HepG2 (cell line): ENCODE measurements around the gene CALD1. TPM values are rescaled to one million over a fixed set of nuclear protein-coding genes. Genes with fewer than 3 reads are reported as not detected.

Experiments
- ATAC-seq: fragments of 200-7000 bp; cut with Tn5 transposase; 3 replicates; pipeline ENCODE4 v1.9.1; 2020; ENCODE audit warnings: mild to moderate bottlenecking, moderate library complexity
- BruUV-seq: library from RNA; stranded (reverse); fragments of 400-500 nt; replicated peaks from 2 replicates; lab custom pipeline; 2021; lab: Mats Ljungman, UMichigan
- CTCF ChIA-PET: fragments of 300-600 bp; formaldehyde crosslinking; extraction: SDS; loops from one replicate; lab custom pipeline; 2021; ENCODE audit warnings: low total read pairs, inconsistent platforms, low intra/inter-chr PET ratio; lab: Yijun Ruan, JAX
- POLR2A ChIA-PET: fragments of 350-600 bp; sonication (Branson Sonifier 250); formaldehyde crosslinking; loops from one replicate; lab custom pipeline; 2020; ENCODE audit warnings: antibody characterized with exemption, inconsistent platforms; lab: Yijun Ruan, JAX
- DNase-seq: peaks from one replicate; pipeline ENCODE4 v3.0.0-alpha.2; 2015; ENCODE audit warnings: low spot score
- FAIRE-seq: peaks from 3 replicates; lab custom pipeline; 2011; peaks lifted over from hg19 to GRCh38; lab: Jason Lieb, UNC
- H2AFZ ChIP-seq: one replicate; pipeline ENCODE4 v1.6.1; 2011; ENCODE audit warnings: low read length, inconsistent platforms
- H3K27ac ChIP-seq: fragments of 300-600 bp; 3 replicates; pipeline ENCODE4 v1.8.0; 2011; ENCODE audit warnings: mixed run types, mild to moderate bottlenecking, mixed read lengths, low read length, inconsistent platforms; ENCODE audit not compliant: insufficient read depth; ENCODE audit errors: extremely low read length
- H3K27me3 ChIP-seq, 2 experiments: fragments of 200-600 bp in 1 of 2; 2 replicates in 1 of 2; 3 replicates in 1 of 2; pipeline versions ENCODE4 v1.6.0 to v1.8.0; 2011; ENCODE audit warnings: low read length in 2 of 2, mild to moderate bottlenecking in 2 of 2, moderate library complexity in 2 of 2, inconsistent platforms in 1 of 2; ENCODE audit not compliant: insufficient read depth in 2 of 2, control insufficient read depth in 1 of 2
- H3K36me3 ChIP-seq, 2 experiments: fragments of 200-600 bp in 1 of 2; replicated peaks in 1 of 2; 2 replicates in 1 of 2; 3 replicates in 1 of 2; pipeline versions ENCODE4 v1.5.1 to v1.8.0; 2011; ENCODE audit warnings: low read length in 2 of 2, inconsistent platforms in 1 of 2; ENCODE audit not compliant: insufficient read depth in 2 of 2, control insufficient read depth in 1 of 2
- H3K4me1 ChIP-seq: 2 replicates; pipeline ENCODE4 v1.5.1; 2012; ENCODE audit warnings: low read length, inconsistent platforms; ENCODE audit not compliant: insufficient read depth
- H3K4me2 ChIP-seq: 2 replicates; pipeline ENCODE4 v1.6.0; 2011; ENCODE audit warnings: low read depth, low read length, inconsistent platforms
- H3K4me3 ChIP-seq, 3 experiments: fragments of 200-600 bp in 1 of 3; sonication (generic), shearing (Covaris generic) in 1 of 3; replicated peaks in 1 of 3; 2 replicates each; pipeline ENCODE4 v1.5.1; 2011 to 2016; ENCODE audit warnings: low read length in 3 of 3, inconsistent platforms in 2 of 3, low read depth in 2 of 3, mild to moderate bottlenecking in 2 of 3, control low read depth in 1 of 3, mixed read lengths in 1 of 3; ENCODE audit not compliant: insufficient read depth in 1 of 3
- H3K79me2 ChIP-seq: one replicate; pipeline ENCODE4 v1.6.1; 2011; ENCODE audit warnings: low read length, inconsistent platforms; ENCODE audit not compliant: insufficient read depth
- H3K9ac ChIP-seq: 2 replicates; pipeline ENCODE4 v1.6.0; 2011; ENCODE audit warnings: mild to moderate bottlenecking, low read depth, low read length, inconsistent platforms; ENCODE audit not compliant: insufficient read depth
- H3K9me3 ChIP-seq: 2 replicates; pipeline ENCODE4 v1.5.1; 2012; ENCODE audit warnings: mild to moderate bottlenecking, low read length
- H4K20me1 ChIP-seq: 2 replicates; pipeline ENCODE4 v1.6.0; 2011; ENCODE audit warnings: inconsistent platforms, mild to moderate bottlenecking, low read length, moderate library complexity; ENCODE audit not compliant: insufficient read depth
- ARNT2 ChIP-seq: sonication (generic); formaldehyde crosslinking; IDR thresholded peaks from 2 replicates; pipeline ENCODE4 v1.8.0; 2022; ENCODE audit warnings: mild to moderate bottlenecking, low read depth, missing genetic modification reagents, moderate library complexity
- FOXC1 ChIP-seq: sonication (generic); formaldehyde crosslinking; IDR thresholded peaks from 2 replicates; pipeline ENCODE4 v1.8.0; 2022; ENCODE audit warnings: mild to moderate bottlenecking, missing genetic modification reagents, borderline replicate concordance
- HNF1A ChIP-seq, 2 experiments: sonication (generic) in 1 of 2; formaldehyde crosslinking in 1 of 2; IDR thresholded peaks; 2 replicates each; pipeline versions ENCODE4 v1.4.0 to v1.6.1; 2016 to 2020; ENCODE audit warnings: borderline replicate concordance in 1 of 2, low read depth in 1 of 2, mild to moderate bottlenecking in 1 of 2, missing genetic modification reagents in 1 of 2
- HNRNPLL ChIP-seq: fragments of 200-400 bp; formaldehyde crosslinking; IDR thresholded peaks from 2 replicates; pipeline ENCODE4 v1.6.1; 2017; ENCODE audit warnings: mild to moderate bottlenecking, low read depth, low read length; ENCODE audit not compliant: poor library complexity, severe bottlenecking
- RARA ChIP-seq: IDR thresholded peaks from 2 replicates; pipeline ENCODE4 v1.6.1; 2016; ENCODE audit warnings: missing genetic modification reagents, missing compliant biosample characterization
- SIX1 ChIP-seq: sonication (generic); formaldehyde crosslinking; IDR thresholded peaks from 2 replicates; pipeline ENCODE4 v1.4.0; 2020; ENCODE audit warnings: missing genetic modification reagents, borderline replicate concordance
- SOX13 ChIP-seq, 3 experiments: fragments of 450-650 bp in 1 of 3; sonication (generic) in 1 of 3; formaldehyde crosslinking in 1 of 3; IDR thresholded peaks in 2 of 3; conservative IDR thresholded peaks in 1 of 3; 2 replicates each; pipeline versions ENCODE4 v1.5.0 to v1.6.1; 2016 to 2020; ENCODE audit warnings: antibody characterized with exemption in 1 of 3, mild to moderate bottlenecking in 1 of 3, missing compliant biosample characterization in 1 of 3, missing genetic modification reagents in 1 of 3, moderate library complexity in 1 of 3
- SPEN ChIP-seq: sonication (generic); formaldehyde crosslinking; IDR thresholded peaks from 2 replicates; pipeline ENCODE4 v1.5.1; 2020; ENCODE audit warnings: low read depth, mild to moderate bottlenecking, missing genetic modification reagents
- TBX2 ChIP-seq: sonication (generic); formaldehyde crosslinking; IDR thresholded peaks from 2 replicates; pipeline ENCODE4 v1.5.0; 2020; ENCODE audit warnings: missing genetic modification reagents, mild to moderate bottlenecking, borderline replicate concordance
- ZNF251 ChIP-seq: sonication (generic); formaldehyde crosslinking; IDR thresholded peaks from 2 replicates; pipeline ENCODE4 v1.9.0; 2021; ENCODE audit warnings: mild to moderate bottlenecking, missing genetic modification reagents
- ZNF646 ChIP-seq: sonication (generic); formaldehyde crosslinking; IDR thresholded peaks from 2 replicates; pipeline ENCODE4 v1.9.0; 2021; ENCODE audit warnings: mild to moderate bottlenecking, missing genetic modification reagents
- WGBS: methylation state at CpG from one replicate; pipeline ENCODE4 v1.1.6; 2017; ENCODE audit warnings: low lambda C conversion rate; 5-methylcytosine and 5-hydroxymethylcytosine counted together
- in situ Hi-C: cut with HindIII; loops from 2 replicates; pipeline ENCODE4 v1.10.0; 2017; ENCODE audit warnings: low pct_unique_long_range_greater_than_20kb; ENCODE audit not compliant: extremely low pct_ligation_motif_present
- intact Hi-C: fragments of 100-400 bp; cut with micrococcal nuclease; formaldehyde crosslinking; loops from one replicate; pipeline ENCODE4 v1.10.0; 2022; ENCODE audit not compliant: unreplicated experiment
- polyA plus RNA-seq, 8 experiments: library from polyadenylated mRNA; depleted of rRNA in 3 of 8; stranded (reverse) in 7 of 8; unstranded in 1 of 8; fragments of >200 nt; fragmentation: Illumina TruSeq in 4 of 8; extraction: Trizol in 4 of 8; gene quantifications; 2 replicates each; pipeline versions ENCODE4 v1.2.1 to v1.2.3, GENCODE V29; 2011 to 2016; ENCODE audit warnings: low read depth in 4 of 8, missing spikeins in 1 of 8, mixed read lengths in 1 of 8; ENCODE audit not compliant: insufficient read depth in 1 of 8
- total RNA-seq, 5 experiments: library from RNA; depleted of rRNA; stranded (reverse); fragments of >200 nt; fragmentation: Illumina TruSeq; extraction: Trizol; gene quantifications; 2 replicates each; pipeline ENCODE4 v1.2.3, GENCODE V29; 2016; ENCODE audit warnings: low read depth in 1 of 5

Gene CALD1
- total and polyA plus RNA-seq, 2 of the 13 experiments (the other 11 are each of a cell fraction or from before 2014, with no cell fraction given): 53.0 to 112 TPM

GRCh38 chr7:134920026-134920753, 140.8 kb downstream of the CALD1 start:
- Histone ChIP-seq H3K79me2 (peaks cover 87% of the 10 kb centered on the region), H3K9ac (no peak overlapping the region), H3K4me2 (no peak overlapping the region), H3K27me3 (no peaks in the 10 kb centered on the region), H3K36me3 (peaks cover 3 to 19% of the 10 kb centered on the region in 2 experiments), H3K9me3 (no peaks in the 10 kb centered on the region), H2AFZ (no peak overlapping the region), H4K20me1 (no peaks in the 10 kb centered on the region), H3K4me1 (peaks cover 20% of the 10 kb centered on the region), H3K27ac (no peak overlapping the region), H3K4me3 (no peak overlapping the region)
- ChIA-PET CTCF (no interaction called here), POLR2A (no interaction called here)
- BruUV-seq: no TSS peak
- DNase-seq (no peak), ATAC-seq (no peak), FAIRE-seq (no peak)
- in situ Hi-C loops (no loop called here), intact Hi-C loops (no loop called here)
- WGBS: 78% methylated on average over 2 of the region's 2 CpGs
- TF ChIP-seq SPEN (CRISPR knock-in tag) (no peak), HNRNPLL (no peak), ZNF646 (CRISPR knock-in tag) (no peak), SOX13 (IDR thresholded peaks at IDR 0.05) (no peak), SOX13 (CRISPR knock-in tag; conservative IDR thresholded peaks at IDR 0.05 in 1 of 2, IDR thresholded peaks at IDR 0.05 in 1 of 2) (no peak), ZNF251 (CRISPR knock-in tag) (no peak), ARNT2 (CRISPR knock-in tag) (no peak), FOXC1 (CRISPR knock-in tag) (no peak), RARA (CRISPR knock-in tag) (no peak), SIX1 (CRISPR knock-in tag) (no peak), TBX2 (CRISPR knock-in tag) (no peak), HNF1A (IDR thresholded peaks at IDR 0.05; ENCODE audit: low read depth) (no peak), HNF1A (CRISPR knock-in tag; IDR thresholded peaks at IDR 0.05; ENCODE audit: borderline replicate concordance) (no peak)
